Cardiac atrium fibroblast (primary cell): ENCODE data around the gene SCAMP5. TPM values are rescaled to one million over a fixed set of nuclear protein-coding genes. Genes with fewer than 3 reads are reported as not detected.

Experiments
- total RNA-seq: library from RNA; depleted of rRNA; stranded (reverse); fragments of >200 nt; gene quantifications from 2 replicates; pipeline ENCODE4 v1.2.3, GENCODE V29; 2015

SCAMP5 gene
- total RNA-seq = 2.1 and 4.7 TPM in 2 replicates

GRCh38 chr15:74995182-74995778 is at the start of gene SCAMP5:
Gene SCAMP5, plus strand, starts transcription at chr15:74995563. Its CDS starts 16,277 bp downstream, at chr15:75011840.

GRCh38 chr15:74956648-74957475 is 38.5 kb upstream of the SCAMP5 start, which contains the start of gene RPP25:
Gene RPP25, minus strand, starts transcription at chr15:74956772. Its CDS starts 189 bp downstream, at chr15:74956583.

GRCh38 chr15:75023181-75023871 is 28.0 kb downstream of the SCAMP5 start, which contains the start of gene PPCDC:
Gene PPCDC, plus strand, starts transcription at chr15:75023590. Its CDS starts 4,729 bp downstream, at chr15:75028319.

Other genes with a start within 250 kb of the SCAMP5 start
- gene CYP1A2, start 246.7 kb upstream of the SCAMP5 start, total RNA-seq = not detected in 2 replicates
- gene CSK, start 213.5 kb upstream of the SCAMP5 start, total RNA-seq = 9.9 and 24.5 TPM in 2 replicates
- gene LMAN1L, start 182.7 kb upstream of the SCAMP5 start, total RNA-seq = 0.36 TPM in 1 of 2 replicates, not detected in the other
- gene CPLX3, start 168.9 kb upstream of the SCAMP5 start, total RNA-seq = not detected in 2 replicates
- 12.8 and 17.3 TPM in 2 replicates for gene ULK3, start 152.4 kb upstream of the SCAMP5 start, total RNA-seq
- 60.8 and 100 TPM in 2 replicates for gene SCAMP2, start 122.2 kb upstream of the SCAMP5 start, total RNA-seq
- 109 and 112 TPM in 2 replicates for gene MPI, start 105.5 kb upstream of the SCAMP5 start, total RNA-seq
- 37.7 and 41.3 TPM in 2 replicates for gene FAM219B, start 88.7 kb upstream of the SCAMP5 start, total RNA-seq
- 105 and 109 TPM in 2 replicates for gene COX5A, start 57.5 kb upstream of the SCAMP5 start, total RNA-seq
- gene RPP25, start 38.8 kb upstream of the SCAMP5 start, total RNA-seq = 18.3 and 22.4 TPM in 2 replicates
- 10.2 and 24.0 TPM in 2 replicates for gene PPCDC, start 28.0 kb downstream of the SCAMP5 start, total RNA-seq
- 12.6 and 19.0 TPM in 2 replicates for gene C15orf39, start 206.3 kb downstream of the SCAMP5 start, total RNA-seq